ENCODE measurements around the gene POLR1C.

DNA sequence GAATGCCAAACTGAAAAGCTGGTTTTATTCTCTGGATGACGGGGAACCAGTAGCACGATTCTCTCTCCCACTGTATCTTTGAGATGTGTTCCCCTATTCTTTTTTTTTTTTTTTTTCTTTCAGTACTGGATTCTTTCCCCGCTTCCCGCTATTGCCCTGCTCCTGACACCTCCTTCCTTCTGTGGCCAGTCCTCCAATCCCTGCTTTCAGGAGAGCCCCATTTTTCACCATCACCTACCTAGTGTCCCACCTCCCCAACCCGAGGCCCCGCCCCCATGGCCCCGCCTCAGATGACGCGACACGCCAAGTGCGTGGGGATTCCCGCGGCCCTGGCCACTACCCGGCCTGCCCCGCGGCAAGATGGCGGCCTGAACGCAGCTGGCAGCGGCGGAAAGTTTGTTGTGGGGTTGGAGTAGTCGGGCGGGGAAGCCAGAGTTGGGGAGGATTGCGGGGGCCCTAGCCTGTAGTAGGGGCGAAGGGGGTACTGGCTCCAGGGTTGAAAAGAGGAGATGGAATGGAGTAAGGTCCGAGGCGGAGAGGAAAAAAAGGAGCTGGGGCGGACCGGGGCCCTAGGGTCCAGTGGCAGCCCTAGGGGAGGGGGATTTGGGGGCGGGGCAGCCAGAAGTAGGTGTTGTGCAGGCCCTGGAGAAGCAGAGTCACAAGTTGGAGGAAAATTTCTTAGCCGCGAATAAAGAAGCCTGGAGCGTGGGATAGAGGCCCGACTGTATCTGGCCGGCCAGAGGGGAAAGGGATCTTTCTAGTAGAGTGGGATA lies 39.5 kb upstream of the POLR1C start, which contains the start of gene TJAP1:
- TF ChIP-seq SUZ12 (IDR thresholded peaks at IDR 0.05): no peak
- no peak for TF ChIP-seq HDGF (IDR thresholded peaks at IDR 0.05; ENCODE audit: borderline replicate concordance)
- peak; percentile 62; the same call in 1 of the 2 replicates for TF ChIP-seq NFRKB (IDR thresholded peaks at IDR 0.05)
- 0 out of 2 replicates have a peak, but pooled peaks have one; percentile 31 for TF ChIP-seq L3MBTL2 (conservative IDR thresholded peaks at IDR 0.05)
- no peak for TF ChIP-seq BHLHE40 (IDR thresholded peaks at IDR 0.05; ENCODE audit: borderline replicate concordance)
- TF ChIP-seq FOXK2 (IDR thresholded peaks at IDR 0.05): no peak
- no peak for TF ChIP-seq FOXM1 (IDR thresholded peaks at IDR 0.05; ENCODE audit: borderline replicate concordance)
- TF ChIP-seq SP1 (IDR thresholded peaks at IDR 0.05): no peak
- TF ChIP-seq LEF1 (IDR thresholded peaks at IDR 0.05; ENCODE audit: borderline replicate concordance): no peak
- no peak for TF ChIP-seq CTBP1 (IDR thresholded peaks at IDR 0.05; ENCODE audit: borderline replicate concordance)
- no peak for TF ChIP-seq FOXA1 (IDR thresholded peaks at IDR 0.05)
- TF ChIP-seq ARNT (IDR thresholded peaks at IDR 0.05): no peak
- no peak for TF ChIP-seq TARDBP (IDR thresholded peaks at IDR 0.05)
- TF ChIP-seq ELF4 (IDR thresholded peaks at IDR 0.05): 0 out of 2 replicates have a peak, but pooled peaks have one; percentile 23
